Transverse colon (tissue), 4 donors: ENCODE results near the gene CKS1B. TPM values are rescaled to one million over a fixed set of nuclear protein-coding genes. Genes with fewer than 3 reads are reported as not detected.

Experiments used
- DNase-seq: peaks from one replicate; pipeline ENCODE4 v3.0.0-alpha.2; 2019
- H3K27ac ChIP-seq, 4 donors: fragments of 200-600 bp; sonication (generic); 2 replicates each; pipeline ENCODE4 v1.5.1; 2016 to 2018; ENCODE audit warnings: inconsistent platforms in 4 of 4
- H3K27me3 ChIP-seq: fragments of 200-600 bp; sonication (generic); 2 replicates; pipeline ENCODE4 v1.5.1; 2017; ENCODE audit warnings: inconsistent platforms
- H3K36me3 ChIP-seq, 4 donors: fragments of 200-600 bp; sonication (generic); 2 replicates each; pipeline ENCODE4 v1.5.1; 2017 to 2019; ENCODE audit warnings: inconsistent platforms in 4 of 4
- H3K4me1 ChIP-seq, 4 donors: fragments of 200-600 bp; sonication (generic); 2 replicates each; pipeline ENCODE4 v1.5.1; 2017 to 2020; ENCODE audit warnings: inconsistent platforms in 4 of 4
- H3K4me3 ChIP-seq, 4 donors: fragments of 200-600 bp; sonication (generic); 1 replicate in 1 of 4; 2 replicates in 3 of 4; pipeline versions ENCODE4 v1.5.1 to v1.6.1; 2017 to 2019; ENCODE audit warnings: inconsistent platforms in 4 of 4
- H3K9me3 ChIP-seq, 2 donors: fragments of 200-600 bp; sonication (generic); 2 replicates each; pipeline ENCODE4 v1.5.1; 2017 to 2019; ENCODE audit warnings: inconsistent platforms in 2 of 2
- CTCF ChIP-seq, 5 experiments: fragments of 200-600 bp in 3 of 5; fragments of 450-650 bp in 2 of 5; sonication (generic) in 3 of 5; IDR thresholded peaks; 1 replicate in 2 of 5; 2 replicates in 3 of 5; pipeline ENCODE4 v1.5.1; 2016 to 2017; ENCODE audit warnings: antibody characterized with exemption in 5 of 5, inconsistent platforms in 3 of 5, mild to moderate bottlenecking in 2 of 5, moderate library complexity in 1 of 5
- EP300 ChIP-seq: sonication (generic); formaldehyde crosslinking; IDR thresholded peaks from one replicate; pipeline ENCODE4 v1.6.1; 2017; ENCODE audit warnings: antibody characterized with exemption, low read depth
- POLR2A ChIP-seq: fragments of 450-650 bp; IDR thresholded peaks from one replicate; pipeline ENCODE4 v1.6.1; 2016; ENCODE audit warnings: antibody characterized with exemption, mild to moderate bottlenecking, moderate library complexity
- POLR2AphosphoS5 ChIP-seq, 3 donors: sonication (generic); formaldehyde crosslinking; IDR thresholded peaks; one replicate each; pipeline ENCODE4 v1.6.1; 2016; ENCODE audit warnings: antibody characterized with exemption in 3 of 3
- WGBS, 2 donors: methylation state at CpG; one replicate each; pipeline ENCODE4 v1.1.5; 2018; ENCODE audit warnings: low coverage in 1 of 2; 5-methylcytosine and 5-hydroxymethylcytosine counted together
- in situ Hi-C, 4 donors: fragments of 200-750 bp; cut with MboI; loops; one replicate each; pipeline versions ENCODE4 v1.15.0 to v1.15.1; 2017; ENCODE audit warnings: low sequenced_read_pairs in 3 of 4, low pct_ligation_motif_present in 1 of 4, low pct_unique_long_range_greater_than_20kb in 1 of 4
- intact Hi-C: fragments of 100-400 bp; cut with DNase I; formaldehyde crosslinking; loops from one replicate; pipeline ENCODE4 v1.15.1; 2023; ENCODE audit warnings: low total_unique reads
- total RNA-seq, 4 donors: library from RNA; depleted of rRNA; stranded (reverse); fragments of >200 nt; gene quantifications; one replicate each; pipeline ENCODE4 v1.1.0, GENCODE V29; 2016

Gene CKS1B
- total RNA-seq, 4 donors from 2014 or later: 28.9 to 41.4 (median 35.2) TPM; not detected in 1

- 98 to 100% methylated on average over 1 to 5 of the region's 5 CpGs for WGBS, 2 donors
- no peaks in the 10 kb centered on the region for H3K27me3 ChIP-seq
- DNase-seq: no peak
- TF ChIP-seq POLR2AphosphoS5 (IDR thresholded peaks at IDR 0.05): no peak
- no peak for TF ChIP-seq EP300
- TF ChIP-seq CTCF (IDR thresholded peaks at IDR 0.05): no peak
- TF ChIP-seq POLR2A: no peak
- no peaks in the 10 kb centered on the region for H3K36me3 ChIP-seq
- no peak overlapping the region for H3K27ac ChIP-seq
- peaks cover 10 to 39% (median 23%) of the 10 kb centered on the region in 4 donors for H3K4me1 ChIP-seq
- in situ Hi-C loops (no loop called here), intact Hi-C loops (no loop called here)
- no peaks in the 10 kb centered on the region for H3K9me3 ChIP-seq
- H3K4me3 ChIP-seq: no peak overlapping the region
Measured at GRCh38 chr1:154934358-154934948, 40.0 kb upstream of the CKS1B start.

GRCh38 chr1:154935749-154936554 lies 38.5 kb upstream of the CKS1B start:
- in situ Hi-C loops (no loop called here), intact Hi-C loops (no loop called here)
- H3K4me3 ChIP-seq: peak overlapping the region; percentile 43 to 59 (median 50)
- no peak for DNase-seq
- peak overlapping the region; percentile 92 to 97 (median 96) for H3K27ac ChIP-seq
- WGBS, 2 donors: 45% methylated on average over 27 of the region's 27 CpGs; no CpG with 5 or more reads in 1 of the 2 donors
- TF ChIP-seq CTCF (IDR thresholded peaks at IDR 0.05) (no peak), EP300 (no peak), POLR2AphosphoS5 (IDR thresholded peaks at IDR 0.05) (no peak), POLR2A (no peak)
- H3K27me3 ChIP-seq: no peaks in the 10 kb centered on the region
- H3K4me1 ChIP-seq: peaks cover 10 to 43% (median 25%) of the 10 kb centered on the region in 4 donors
- H3K9me3 ChIP-seq: no peaks in the 10 kb centered on the region
- H3K36me3 ChIP-seq: no peaks in the 10 kb centered on the region

- in situ Hi-C loops: no loop called here
- Histone ChIP-seq H3K36me3 (no peaks in the 10 kb centered on the region), H3K27ac (peak within 1 kb of the TSS; percentile 92 to 97 (median 96)), H3K4me1 (peaks cover 10 to 41% (median 25%) of the 10 kb centered on the region in 4 donors), H3K4me3 (peak within 1 kb of the TSS; percentile 43 to 59 (median 50)), H3K27me3 (no peaks in the 10 kb centered on the region), H3K9me3 (no peaks in the 10 kb centered on the region)
- 1% methylated on average over 44 of the region's 45 CpGs; no CpG with 5 or more reads in 1 of the 2 donors for WGBS, 2 donors
- peak; percentile 97 for DNase-seq
- peak; percentile 73 to 92 (median 88) for TF ChIP-seq POLR2AphosphoS5 (IDR thresholded peaks at IDR 0.05)
- peak in 4 of 5 experiments; percentile 12 to 62 (median 35) for TF ChIP-seq CTCF (IDR thresholded peaks at IDR 0.05)
- TF ChIP-seq POLR2A: peak; percentile 81
- TF ChIP-seq EP300: peak; percentile 28
- intact Hi-C loops: no loop called here
Measured at GRCh38 chr1:154936555-154937084, 37.9 kb upstream of the CKS1B start, which contains the start of gene PMVK. Gene PMVK, minus strand, starts transcription at chr1:154936719. Its CDS starts 34 bp downstream, at chr1:154936685.
